Heart right ventricle (tissue), 16 donors: Measurements from ENCODE around the gene LNX1. TPM values are rescaled to one million over a fixed set of nuclear protein-coding genes. Genes with fewer than 3 reads are reported as not detected.

Experiments used
- ATAC-seq, 8 donors: fragments of 200-7000 bp; cut with Tn5 transposase; one replicate each; pipeline ENCODE4 v1.9.1; 2020; ENCODE audit warnings: mild to moderate bottlenecking in 8 of 8, moderate library complexity in 8 of 8, moderate number of reproducible peaks in 1 of 8
- DNase-seq, 2 donors: peaks; one replicate each; pipeline ENCODE4 v3.0.0-alpha.2; 2020
- H3K27ac ChIP-seq, 10 donors: fragments of 200-600 bp; sonication (generic) in 2 of 10; one replicate each; pipeline versions ENCODE4 v1.5.0 to v1.8.0; 2020 to 2022; ENCODE audit warnings: mild to moderate bottlenecking in 3 of 10
- H3K27me3 ChIP-seq, 7 donors: fragments of 200-600 bp; one replicate each; pipeline ENCODE4 v1.8.0; 2021 to 2022; ENCODE audit warnings: mild to moderate bottlenecking in 2 of 7
- H3K36me3 ChIP-seq, 9 donors: fragments of 200-600 bp; sonication (generic) in 1 of 9; one replicate each; pipeline versions ENCODE4 v1.5.0 to v1.8.0; 2020 to 2022; ENCODE audit warnings: mild to moderate bottlenecking in 2 of 9
- H3K4me1 ChIP-seq, 9 donors: fragments of 200-600 bp; sonication (generic) in 1 of 9; one replicate each; pipeline versions ENCODE4 v1.5.0 to v1.8.0; 2020 to 2022; ENCODE audit warnings: mild to moderate bottlenecking in 4 of 9
- H3K4me3 ChIP-seq, 10 donors: fragments of 200-600 bp; sonication (generic) in 2 of 10; one replicate each; pipeline versions ENCODE4 v1.5.0 to v1.8.0; 2020 to 2022; ENCODE audit warnings: mild to moderate bottlenecking in 7 of 10, moderate library complexity in 2 of 10
- H3K9me3 ChIP-seq, 11 donors: fragments of 200-600 bp in 10 of 11; sonication (generic) in 2 of 11; one replicate each; pipeline versions ENCODE4 v1.5.0 to v1.8.0; 2013 to 2022; ENCODE audit warnings: mild to moderate bottlenecking in 2 of 11, control low read depth in 1 of 11, moderate library complexity in 1 of 11
- WGBS, 2 donors: extraction: QIAGEN DNeasy Blood & Tissue Kit; methylation state at CpG; one replicate each; pipeline ENCODE4 v1.1.7; 2013; ENCODE audit warnings: inconsistent platforms in 1 of 2; 5-methylcytosine and 5-hydroxymethylcytosine counted together
- intact Hi-C, 10 donors: fragments of 100-400 bp; cut with DNase I; formaldehyde crosslinking; loops; one replicate each; pipeline versions ENCODE4 v1.11.1 to v1.14.2; 2022
- long read RNA-seq, 3 donors: library from polyadenylated mRNA; unstranded; transcript quantifications; one replicate each; pipeline ENCODE4 v2.0.0, GENCODE V29; 2020 to 2021
- polyA plus RNA-seq, 2 donors: library from polyadenylated mRNA; stranded (reverse); fragments of 200-250 nt; gene quantifications; one replicate each; pipeline ENCODE4 v1.2.3, GENCODE V29; 2013
- total RNA-seq, 10 donors: library from RNA; stranded (reverse); fragmentation: NEBNext Ultra II Directional in 3 of 10; extraction: Animal tissue kit (Norgen Biotek cat#: 25700) in 3 of 10; gene quantifications; one replicate each; pipeline versions ENCODE4 v1.2.1 to v1.2.4, GENCODE V29; 2021 to 2023
- TF ChIP-seq, protein P1 (sequence below), 9 donors: fragments of 200-600 bp; sonication (generic) in 2 of 9; IDR thresholded peaks; one replicate each; pipeline versions ENCODE4 v1.5.0 to v1.8.0; 2021 to 2022; ENCODE audit warnings: antibody characterized with exemption in 9 of 9, mild to moderate bottlenecking in 5 of 9, moderate library complexity in 1 of 9
- donor health status: Arrhythmogenic right ventricular cardiomyopathy.
- donor health status: ischemic (EF 13 %, LVEDD 7.1; RV severe dilation, severe dysfunction).
- donor health status: healthy with polysubstance abuse.
- donor health status: DM: no; HTN: yes; CAD: no.
- donor health status: DM: no; HTN: no; CAD: no.
- donor health status: ischemic (EF 25% LVEDD 6.9; RV normal size, moderate dysfunction).
- donor health status: ischemic (EF 25% LVEDD 5.7; RV mildly dilated, moderate dysfunction).
- donor health status: healthy.
- donor health status: DM: yes; HTN: yes; CAD: no.
- donor health status: Ischemic cardiomyopathy.
- donor health status: ischemic (EF 35%, LVEDD 5.7; RV mildly dilated, moderate dysfunction).
- donor health status: nonischemic (EF 11% LVEDD 7.7; RV severe dilation, severe dysfunction).
- donor health status: DM: yes; HTN: yes; CAD: no.
- donor health status: PGD.
- donor health status: ischemic (EF 29% LVEDD 5.4; RV normal size, mild dysfunction).
- donor health status: nonischemic (EF 23%, LVEDD 6.1; RV moderate dilation, normal function).

LNX1 gene
- 10 to 100 TPM in 2 of 10 donors, 1 to 10 TPM in 8; 2.0 to 16.1 (median 4.9) TPM for total RNA-seq
- 1 to 10 TPM; 7.3 to 9.4 TPM for polyA plus RNA-seq
- long read RNA-seq, donor 1, partial matches to known transcripts: 1 of 7 reads
- long read RNA-seq, donor 1, other reads (novel, unspliced or antisense): 5 of 7 reads
- long read RNA-seq, donor 2, partial matches to known transcripts: 0 of 4 reads
- long read RNA-seq, donor 2, other reads (novel, unspliced or antisense): 3 of 4 reads
- long read RNA-seq, donor 3, partial matches to known transcripts: 0 of 4 reads
- long read RNA-seq, donor 3, other reads (novel, unspliced or antisense): 4 of 4 reads

GRCh38 chr4:53591372-53591892, at the start of gene LNX1:
LNX1 (minus strand) TSS chr4:53591486; CDS start chr4:53574002, 17,484 bp downstream.
- intact Hi-C loops: loop anchor here in 1 of 10 donors (10.0 kb wide), 1 partner anchor 113 kb away; no protein-coding TSS in a partner anchor
- DNase-seq (no peak), ATAC-seq (no peak)
- Histone ChIP-seq H3K4me3 (peak within 1 kb of the TSS in 1 of 10 donors; percentile 28), H3K36me3 (no peaks in the 10 kb centered on the region), H3K27me3 (no peaks in the 10 kb centered on the region), H3K27ac (peak within 1 kb of the TSS in 5 of 10 donors; percentile 24 to 63 (median 59)), H3K4me1 (peaks cover 0 to 22% (median 14%) of the 10 kb centered on the region in 9 donors), H3K9me3 (no peaks in the 10 kb centered on the region)
- WGBS, 2 donors: 70 to 72% methylated on average over 13 of the region's 13 CpGs
- TF ChIP-seq, protein P1, sequence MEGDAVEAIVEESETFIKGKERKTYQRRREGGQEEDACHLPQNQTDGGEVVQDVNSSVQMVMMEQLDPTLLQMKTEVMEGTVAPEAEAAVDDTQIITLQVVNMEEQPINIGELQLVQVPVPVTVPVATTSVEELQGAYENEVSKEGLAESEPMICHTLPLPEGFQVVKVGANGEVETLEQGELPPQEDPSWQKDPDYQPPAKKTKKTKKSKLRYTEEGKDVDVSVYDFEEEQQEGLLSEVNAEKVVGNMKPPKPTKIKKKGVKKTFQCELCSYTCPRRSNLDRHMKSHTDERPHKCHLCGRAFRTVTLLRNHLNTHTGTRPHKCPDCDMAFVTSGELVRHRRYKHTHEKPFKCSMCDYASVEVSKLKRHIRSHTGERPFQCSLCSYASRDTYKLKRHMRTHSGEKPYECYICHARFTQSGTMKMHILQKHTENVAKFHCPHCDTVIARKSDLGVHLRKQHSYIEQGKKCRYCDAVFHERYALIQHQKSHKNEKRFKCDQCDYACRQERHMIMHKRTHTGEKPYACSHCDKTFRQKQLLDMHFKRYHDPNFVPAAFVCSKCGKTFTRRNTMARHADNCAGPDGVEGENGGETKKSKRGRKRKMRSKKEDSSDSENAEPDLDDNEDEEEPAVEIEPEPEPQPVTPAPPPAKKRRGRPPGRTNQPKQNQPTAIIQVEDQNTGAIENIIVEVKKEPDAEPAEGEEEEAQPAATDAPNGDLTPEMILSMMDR (IDR thresholded peaks at IDR 0.05): no peak

- 32 to 39% methylated on average over 10 of the region's 10 CpGs for WGBS, 2 donors
- DNase-seq (no peak), ATAC-seq (peak in 2 of 8 donors; percentile 24 to 27)
- no peaks in the 10 kb centered on the region for H3K9me3 ChIP-seq
- peak overlapping the region in 1 of 10 donors; percentile 7 for H3K27ac ChIP-seq
- H3K4me3 ChIP-seq: no peak overlapping the region
- peaks cover 4 to 34% (median 13%) of the 10 kb centered on the region in 9 donors for H3K4me1 ChIP-seq
- H3K27me3 ChIP-seq: no peaks in the 10 kb centered on the region
- no peaks in the 10 kb centered on the region for H3K36me3 ChIP-seq
- TF ChIP-seq, protein P1 (IDR thresholded peaks at IDR 0.05): no peak
- intact Hi-C loops: no loop called here
Measured at GRCh38 chr4:53640576-53641453, 49.5 kb upstream of the LNX1 start.

DNA sequence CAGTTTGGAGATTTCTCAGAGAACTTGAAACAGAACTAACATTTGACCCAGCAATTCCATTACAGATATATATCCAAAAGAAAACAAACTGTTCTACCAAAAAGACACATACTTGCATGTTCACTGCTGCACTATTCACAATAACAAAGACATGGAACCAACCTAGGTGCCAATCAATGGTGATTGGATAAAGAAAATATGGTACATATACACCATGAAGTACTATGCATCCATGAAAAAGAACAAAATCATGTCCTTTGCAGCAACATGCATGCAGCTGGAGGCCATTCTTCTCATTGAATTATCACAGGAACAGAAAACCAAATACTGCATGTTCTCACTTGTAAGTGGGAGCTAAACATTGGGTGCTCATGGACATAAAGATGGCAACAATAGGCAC, 47.6 kb upstream of the LNX1 start:
- H3K4me3 ChIP-seq: no peak overlapping the region
- no peaks in the 10 kb centered on the region for H3K27me3 ChIP-seq
- no peaks in the 10 kb centered on the region for H3K36me3 ChIP-seq
- TF ChIP-seq, protein P1 (IDR thresholded peaks at IDR 0.05): no peak
- no peaks in the 10 kb centered on the region for H3K9me3 ChIP-seq
- ATAC-seq (no peak), DNase-seq (no peak)
- no peak overlapping the region for H3K27ac ChIP-seq
- peaks cover 4 to 33% (median 12%) of the 10 kb centered on the region in 9 donors for H3K4me1 ChIP-seq
- intact Hi-C loops: loop anchor here in 1 of 10 donors (5.0 kb wide), 1 partner anchor 52 kb away; no protein-coding TSS in a partner anchor

DNA sequence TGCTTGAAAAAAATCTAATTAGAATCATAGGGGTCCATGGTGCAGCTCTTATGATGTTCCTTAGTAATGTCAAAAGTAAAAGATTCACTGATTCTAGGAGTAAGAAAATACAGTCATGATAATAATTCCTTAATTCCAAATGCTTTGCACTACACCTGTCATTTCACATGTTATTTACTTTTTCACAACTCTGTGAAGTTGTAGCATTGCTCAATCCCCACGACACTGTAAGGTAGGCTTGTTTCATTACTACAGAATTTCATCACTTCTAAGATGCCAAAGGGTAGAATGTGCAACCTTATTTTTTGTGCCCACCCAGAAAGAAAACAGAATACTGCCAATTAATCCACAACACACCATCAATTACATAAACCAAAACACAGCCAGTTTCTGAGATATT, 46.1 kb upstream of the LNX1 start:
- TF ChIP-seq, protein P1 (IDR thresholded peaks at IDR 0.05): no peak
- ATAC-seq (no peak), DNase-seq (no peak)
- Histone ChIP-seq H3K9me3 (no peaks in the 10 kb centered on the region), H3K27me3 (no peaks in the 10 kb centered on the region), H3K36me3 (no peaks in the 10 kb centered on the region), H3K27ac (no peak overlapping the region), H3K4me1 (peaks cover 4 to 33% (median 12%) of the 10 kb centered on the region in 9 donors), H3K4me3 (no peak overlapping the region)
- 89 to 93% methylated on average over 1 of the region's 1 CpG for WGBS, 2 donors
- intact Hi-C loops: loop anchor here in 1 of 10 donors (5.0 kb wide), 1 partner anchor 50 kb away; no protein-coding TSS in a partner anchor
